HG02759 (cell line): ENCODE results near the gene AUTS2.

Experiments used
- ATAC-seq: cut with Tn5 transposase; IDR thresholded peaks from one replicate; pipeline ENCODE4 v1.9.1; 2021; ENCODE audit warnings: mild to moderate bottlenecking, moderate library complexity; ENCODE audit not compliant: unreplicated experiment

The AUTS2 gene

DNA sequence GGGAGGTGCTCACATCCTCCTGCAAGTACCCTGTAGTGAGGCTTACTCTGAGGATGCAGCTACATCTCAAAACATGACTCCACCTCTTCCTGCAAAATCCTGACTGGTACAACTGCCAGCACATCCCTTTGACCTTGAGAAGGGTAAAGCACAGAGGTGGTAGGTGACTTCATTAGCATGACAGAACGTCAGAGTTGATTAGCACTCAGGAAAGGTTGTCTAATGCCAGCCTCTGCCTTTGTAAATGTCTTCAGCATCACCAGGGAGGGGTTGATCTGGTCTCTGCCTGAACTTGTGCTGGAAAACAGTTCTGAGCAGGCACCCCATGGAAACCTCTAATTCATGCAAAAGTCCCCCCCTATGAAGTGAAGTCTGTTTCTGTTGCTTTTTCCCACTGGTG is 942.4 kb downstream of the AUTS2 start:
- ATAC-seq = no peak

DNA sequence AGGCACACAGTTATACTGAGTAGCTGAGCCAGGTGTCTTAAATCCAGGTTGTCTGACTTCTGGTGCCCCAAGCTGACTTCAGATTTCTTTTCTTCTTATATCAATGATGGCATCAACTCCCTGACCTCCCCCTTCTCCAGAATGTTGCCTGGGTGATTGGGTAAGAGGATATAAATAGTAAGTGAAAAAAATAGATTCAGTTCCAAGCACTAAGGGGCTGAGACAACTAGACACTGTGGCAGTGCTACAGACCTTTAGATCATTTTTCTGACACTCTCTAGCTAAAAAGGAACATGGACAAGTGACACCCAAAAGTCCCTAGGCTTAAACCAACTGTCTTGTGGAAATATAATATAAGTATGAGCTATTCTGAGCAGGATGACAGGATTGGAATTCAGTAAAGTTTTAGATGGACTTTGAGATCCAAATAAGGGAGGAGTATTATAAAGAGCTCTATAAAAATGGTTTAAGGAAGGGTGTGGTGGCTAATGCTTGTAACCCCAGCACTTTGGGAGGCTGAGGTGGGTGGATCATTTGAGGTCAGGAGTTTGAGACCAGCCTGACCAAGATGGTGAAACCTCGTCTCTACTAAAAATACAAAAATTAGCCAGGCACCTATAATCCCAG is 944.6 kb downstream of the AUTS2 start:
- ATAC-seq = no peak

DNA sequence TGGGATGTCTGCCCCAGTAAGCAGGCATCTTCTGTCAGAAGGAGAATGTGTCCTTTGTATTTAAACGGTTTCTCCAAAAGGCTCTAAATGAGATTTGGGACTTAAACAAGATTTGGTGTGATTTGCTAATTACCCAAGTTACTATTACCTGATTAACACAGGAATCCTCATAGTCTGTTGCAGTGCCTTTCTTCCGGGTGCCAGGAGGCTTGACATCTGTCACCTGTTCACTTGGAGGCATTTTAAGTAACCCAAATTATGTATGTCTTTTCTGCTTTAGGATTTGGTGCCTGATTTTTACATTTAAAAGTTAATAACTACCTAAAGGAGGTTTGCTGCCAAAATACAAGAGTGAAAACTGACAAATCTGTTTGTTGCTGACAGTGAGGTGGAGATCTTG is 945.7 kb downstream of the AUTS2 start:
- no peak for ATAC-seq

DNA sequence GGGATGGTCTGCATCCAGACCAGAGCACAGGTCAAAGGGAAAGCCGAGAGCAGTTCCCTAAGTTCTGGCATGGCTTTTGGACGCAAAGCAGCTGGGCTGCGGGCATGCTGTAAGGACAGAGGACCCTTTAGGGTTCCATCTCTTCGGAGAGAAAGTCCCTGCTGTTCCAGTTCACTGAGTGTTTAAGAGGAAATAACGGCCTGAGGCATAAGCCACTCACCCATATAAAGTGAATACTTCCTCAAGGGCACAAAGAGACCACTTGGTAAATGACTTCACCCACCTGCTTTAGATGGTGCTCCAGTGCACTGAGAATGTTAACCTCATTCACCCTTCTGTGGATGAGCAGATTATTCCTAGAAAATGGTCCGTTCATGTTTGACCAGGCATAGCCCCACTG is 946.9 kb downstream of the AUTS2 start:
- ATAC-seq = no peak

DNA sequence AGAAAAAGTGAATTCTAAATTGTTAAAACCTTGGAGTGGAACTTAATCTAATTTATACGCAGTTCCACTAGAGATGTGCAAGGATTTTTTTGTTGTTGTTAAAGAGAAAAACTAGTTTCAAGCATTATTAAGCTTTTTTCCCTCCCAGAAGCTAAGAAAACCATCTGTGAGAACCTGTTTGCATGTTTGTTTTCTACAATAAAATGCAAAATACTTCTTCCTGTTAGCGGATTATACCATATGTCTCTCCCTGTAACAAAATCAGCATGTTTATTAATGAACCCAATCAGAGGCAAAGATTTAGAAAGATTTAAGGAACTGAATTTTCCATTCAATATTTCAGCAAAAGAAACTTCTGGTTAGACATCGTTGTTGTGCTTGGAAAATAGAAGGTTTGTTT is 953.9 kb downstream of the AUTS2 start:
- no peak for ATAC-seq

DNA sequence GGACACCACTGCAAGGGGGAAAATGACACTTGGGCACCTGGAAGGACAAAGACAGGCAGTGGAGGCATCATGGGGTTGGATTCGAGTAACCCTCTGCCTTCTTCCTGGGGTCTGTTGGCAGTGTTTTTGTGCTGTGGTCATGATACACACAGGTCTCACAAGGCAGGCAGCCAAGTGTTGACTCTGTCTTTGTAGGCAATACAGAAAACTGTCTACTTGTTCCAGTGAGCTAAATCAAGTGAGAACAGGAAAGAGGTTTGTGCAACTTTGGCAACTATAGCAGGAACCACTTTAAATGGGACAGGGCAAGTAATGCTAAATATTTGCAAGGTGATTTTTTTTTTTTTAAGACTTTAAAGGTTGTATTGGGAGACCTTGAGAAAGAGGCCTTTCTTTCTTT is 955.1 kb downstream of the AUTS2 start:
- no peak for ATAC-seq

DNA sequence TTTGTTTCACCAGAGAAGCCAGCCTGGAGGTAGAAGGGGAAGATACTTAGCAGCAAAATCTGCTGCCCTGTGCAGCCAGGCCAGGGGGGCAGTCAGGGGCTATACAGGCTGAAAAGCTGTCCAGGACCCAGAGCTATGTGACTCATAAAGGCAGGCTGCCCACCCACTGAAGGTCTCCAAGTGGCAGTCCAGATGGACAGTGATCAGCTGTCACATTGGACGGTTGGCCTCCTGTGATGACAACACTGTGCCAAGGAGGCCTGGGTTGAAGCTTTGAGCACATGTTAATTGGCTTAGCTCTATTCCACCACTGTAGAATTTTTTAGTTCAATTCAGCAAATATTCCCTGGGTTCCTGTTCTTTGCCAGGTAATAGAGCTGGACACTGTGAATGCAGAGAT is 956.4 kb downstream of the AUTS2 start:
- no peak for ATAC-seq

DNA sequence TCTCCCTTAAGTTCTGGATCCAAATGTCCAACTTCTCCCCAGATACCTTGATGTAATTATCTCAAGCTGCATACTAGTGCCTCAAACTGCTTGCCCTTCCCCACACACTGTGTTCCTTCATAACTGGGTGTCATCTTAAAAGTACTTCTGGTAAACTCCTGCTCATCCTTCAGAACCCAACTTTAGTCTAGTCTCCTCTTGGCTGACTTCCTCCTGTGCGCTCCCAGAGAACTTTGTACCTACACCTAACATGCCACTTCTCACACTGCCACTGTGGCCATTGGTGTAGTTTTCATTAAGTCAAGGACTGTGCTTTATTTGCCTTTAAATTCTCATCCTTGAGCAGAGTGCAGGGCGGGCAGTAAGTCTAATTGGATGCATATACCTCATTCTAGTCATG is 958.5 kb downstream of the AUTS2 start:
- ATAC-seq = no peak

DNA sequence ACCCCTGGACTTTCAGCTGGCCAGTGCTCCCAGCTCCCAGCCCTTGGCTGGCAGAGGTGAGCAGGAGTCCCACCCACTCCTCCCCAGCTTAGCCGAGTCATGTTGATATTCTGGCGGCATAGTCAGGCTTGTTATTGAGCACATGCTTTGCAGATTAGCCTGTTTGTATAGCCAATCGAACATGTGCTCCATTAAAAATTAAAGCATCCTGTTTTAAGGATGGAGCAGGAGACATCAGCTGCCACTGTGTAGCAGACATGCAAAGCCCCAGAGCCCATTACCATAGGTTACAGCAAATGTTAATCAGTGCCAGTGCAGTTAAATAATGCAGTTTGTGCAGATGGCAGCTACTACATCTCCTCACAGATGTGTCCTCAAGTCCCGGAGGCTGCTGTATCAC is 959.1 kb downstream of the AUTS2 start:
- ATAC-seq = no peak

DNA sequence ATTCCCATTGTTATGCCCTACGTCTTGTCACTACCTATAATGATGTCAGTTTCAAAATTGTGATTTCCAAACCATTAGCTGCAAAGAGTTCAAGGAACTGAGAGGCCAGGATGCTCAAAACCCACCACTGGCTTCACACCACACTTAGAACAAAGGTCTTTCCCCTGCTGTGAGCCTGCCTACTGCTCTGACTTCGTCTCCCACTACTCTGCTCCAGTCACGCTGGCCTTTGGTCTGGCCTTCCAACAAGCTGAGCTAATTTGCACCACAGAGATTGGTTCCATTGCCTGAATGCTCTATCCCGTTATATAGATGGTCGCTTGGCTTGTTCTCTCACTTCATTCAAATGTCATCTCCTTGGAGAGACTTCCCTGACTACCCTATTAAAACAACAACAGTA is 961.5 kb downstream of the AUTS2 start:
- no peak for ATAC-seq

DNA sequence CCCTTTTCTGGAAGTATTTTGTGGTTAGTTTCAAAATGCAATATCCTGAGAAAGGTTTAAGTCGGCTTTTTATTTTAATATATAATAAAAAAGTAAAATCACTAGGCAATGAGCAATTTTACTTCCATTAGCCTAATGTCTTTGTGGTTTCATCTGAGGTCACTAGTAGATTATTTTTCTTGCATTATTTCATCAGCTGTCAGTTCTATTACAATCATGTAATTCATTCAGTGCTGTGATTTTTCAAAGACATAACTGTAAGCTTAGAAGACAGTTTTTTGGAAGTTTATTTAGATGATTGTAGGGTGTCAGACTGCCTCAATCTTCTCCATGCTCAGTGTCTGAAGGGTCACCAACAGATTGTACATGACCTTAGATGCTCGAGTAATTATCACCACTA is 965.7 kb downstream of the AUTS2 start:
- ATAC-seq = no peak

DNA sequence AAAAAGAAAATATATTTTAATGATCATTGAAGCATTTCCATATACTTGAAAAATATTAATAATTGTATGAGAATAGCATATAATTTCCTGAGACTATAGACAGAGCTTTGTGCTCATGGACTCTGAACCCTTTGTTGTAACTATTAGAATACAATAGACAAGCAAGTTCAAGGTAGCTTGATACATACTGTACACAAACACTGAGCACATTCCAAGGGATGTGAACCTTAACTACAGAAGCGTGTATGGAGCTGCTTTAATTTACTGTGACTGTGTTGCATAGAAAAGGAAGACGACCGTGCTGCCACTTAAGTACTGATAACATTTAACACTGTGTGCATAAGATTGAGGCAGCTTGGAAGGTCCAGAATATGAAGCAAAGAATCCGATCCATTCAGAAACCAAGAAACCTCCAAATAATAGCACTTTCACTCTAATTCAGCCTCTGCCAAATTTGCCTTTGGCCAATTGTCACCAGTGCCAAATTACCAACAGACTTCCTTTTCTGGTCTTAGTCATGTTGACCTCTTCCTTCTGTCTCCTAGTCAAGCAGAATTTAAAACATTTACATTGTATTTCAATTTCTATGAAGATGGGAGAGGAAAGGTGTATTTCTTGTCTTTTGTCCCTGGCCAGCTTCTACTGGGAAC is 967.6 kb downstream of the AUTS2 start:
- no peak for ATAC-seq

DNA sequence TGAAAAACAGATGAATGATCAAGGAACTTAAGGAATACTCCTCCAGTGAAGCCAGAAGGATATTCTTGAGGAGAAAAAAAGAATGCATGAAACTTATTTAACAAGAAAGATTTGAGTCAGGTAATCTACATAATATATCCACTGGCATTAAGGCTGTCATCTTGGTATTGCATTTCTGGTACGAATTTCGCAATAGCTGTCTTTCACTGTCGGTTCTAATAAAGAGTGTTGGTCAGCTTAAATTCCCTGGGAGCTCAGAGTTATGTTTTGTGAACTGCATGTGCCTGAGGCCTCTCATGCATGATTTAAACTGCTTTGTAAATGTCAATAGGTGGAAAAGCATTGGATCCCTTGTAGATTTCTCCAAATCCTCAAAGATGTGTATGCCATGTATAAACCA is 968.4 kb downstream of the AUTS2 start:
- ATAC-seq = no peak

DNA sequence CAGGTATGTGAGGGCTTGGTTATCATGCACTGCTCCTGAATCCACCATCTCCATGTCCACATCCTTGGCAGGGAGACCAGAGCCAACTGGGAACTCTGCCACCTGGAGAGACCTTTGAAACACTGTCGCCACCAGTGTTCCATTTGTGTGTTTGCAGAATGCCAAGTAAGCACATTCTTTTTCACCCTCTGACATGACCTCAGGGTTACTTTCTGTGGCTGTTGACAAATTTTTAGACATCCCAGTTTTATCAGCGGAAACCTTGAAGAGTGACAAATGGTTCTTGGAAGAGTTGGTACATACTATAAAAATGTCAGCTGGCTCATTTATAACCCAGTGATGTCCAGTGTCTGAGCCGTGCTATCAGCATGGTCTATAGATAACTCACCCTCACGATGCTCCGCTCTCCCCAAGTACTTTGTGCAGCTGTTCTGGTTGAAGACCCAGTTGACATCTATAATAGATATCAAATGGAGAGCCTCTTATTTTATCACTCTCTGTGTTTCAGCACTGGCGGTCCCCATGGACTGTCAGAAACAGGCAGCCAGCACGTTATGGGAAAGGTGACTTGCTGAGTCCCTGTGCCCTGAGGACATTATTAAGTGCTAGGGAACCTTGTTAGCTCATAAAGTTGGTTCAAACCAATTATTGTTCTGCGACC is 970.5 kb downstream of the AUTS2 start:
- ATAC-seq = no peak

DNA sequence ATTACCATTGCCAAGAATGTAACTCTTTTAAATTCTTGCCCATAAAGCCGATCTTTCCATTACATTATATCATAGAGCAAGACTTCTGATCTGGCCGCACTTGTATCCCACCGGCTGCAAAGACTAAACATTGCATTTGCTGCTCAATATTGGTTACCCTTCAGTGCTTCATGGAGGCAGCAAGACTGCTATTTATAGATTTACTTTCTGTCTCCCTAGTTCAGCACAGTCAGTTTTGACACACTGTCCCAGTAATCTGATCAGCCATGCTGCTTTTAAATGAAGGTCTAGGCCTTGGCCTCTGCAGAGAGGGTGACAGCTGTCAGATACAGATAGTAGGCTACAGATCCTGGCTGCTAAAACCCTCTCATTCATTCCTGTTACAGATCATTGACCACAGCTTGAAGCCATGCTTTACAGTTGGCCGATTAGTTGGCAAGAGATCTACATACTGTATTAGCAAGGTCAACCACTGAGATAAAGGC is 971.1 kb downstream of the AUTS2 start:
- ATAC-seq = no peak

DNA sequence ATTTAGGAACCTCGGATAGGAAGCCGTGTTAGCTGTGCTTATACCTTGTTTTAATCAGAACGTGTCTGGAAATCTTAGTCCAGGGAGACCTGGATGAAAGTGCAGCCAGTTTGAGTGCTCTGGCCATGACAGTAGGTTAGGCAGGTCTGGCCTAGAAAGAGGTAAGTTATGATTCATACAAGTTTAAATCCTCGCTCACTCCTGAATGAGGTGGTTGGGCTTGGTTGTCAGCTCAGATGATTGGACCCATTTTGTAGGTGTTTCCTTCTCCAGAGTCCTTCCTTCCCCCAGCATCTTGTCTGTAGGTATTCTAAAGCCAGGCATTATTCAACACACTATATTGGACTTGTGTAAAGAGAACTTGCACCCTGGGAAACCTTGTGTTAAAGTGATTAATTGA is 971.8 kb downstream of the AUTS2 start:
- ATAC-seq = no peak

DNA sequence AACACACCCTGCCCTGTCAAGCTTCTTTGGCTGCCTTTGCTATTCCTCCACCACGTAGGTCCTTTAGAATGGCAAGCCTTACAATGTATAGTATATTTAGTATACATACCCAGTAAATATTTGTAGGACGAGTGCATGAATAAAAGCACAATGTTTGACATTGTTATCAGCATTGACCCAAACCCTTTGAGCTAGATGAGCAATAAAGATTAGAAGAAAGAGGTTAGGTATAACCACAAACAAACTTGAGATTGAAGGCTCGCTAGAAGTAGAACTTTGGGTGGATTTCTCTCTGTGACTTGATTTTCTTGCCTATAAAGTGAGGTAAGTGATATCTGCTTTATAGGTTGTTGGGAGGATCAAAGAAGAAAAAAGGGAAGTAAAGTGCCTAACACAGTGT is 972.7 kb downstream of the AUTS2 start:
- ATAC-seq = no peak

DNA sequence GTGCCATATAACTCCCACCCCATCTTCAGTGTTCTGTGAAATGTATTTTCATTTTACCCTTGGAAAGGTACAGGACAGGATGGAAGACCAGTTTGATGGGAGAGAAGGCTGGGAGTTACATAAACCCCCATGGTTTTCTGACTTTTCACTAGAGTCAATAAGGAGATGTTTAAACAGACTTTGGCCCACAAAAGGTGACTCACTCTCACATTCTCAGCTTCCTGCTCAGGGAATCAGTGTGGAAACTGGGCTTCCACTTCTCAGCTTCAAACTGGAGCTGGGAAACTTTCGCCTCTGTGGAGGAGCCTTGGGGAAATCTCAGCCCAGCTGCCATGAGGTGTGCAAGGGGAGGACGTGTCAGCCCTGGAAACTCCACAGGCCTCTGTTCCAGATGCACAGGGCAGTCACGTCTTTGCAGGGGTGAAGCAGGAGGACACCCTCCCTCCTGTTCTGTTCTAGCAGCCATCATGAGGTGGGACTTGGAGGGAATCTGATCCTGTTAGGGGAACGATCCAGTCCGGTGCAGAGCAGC is 973.2 kb downstream of the AUTS2 start:
- ATAC-seq = no peak

DNA sequence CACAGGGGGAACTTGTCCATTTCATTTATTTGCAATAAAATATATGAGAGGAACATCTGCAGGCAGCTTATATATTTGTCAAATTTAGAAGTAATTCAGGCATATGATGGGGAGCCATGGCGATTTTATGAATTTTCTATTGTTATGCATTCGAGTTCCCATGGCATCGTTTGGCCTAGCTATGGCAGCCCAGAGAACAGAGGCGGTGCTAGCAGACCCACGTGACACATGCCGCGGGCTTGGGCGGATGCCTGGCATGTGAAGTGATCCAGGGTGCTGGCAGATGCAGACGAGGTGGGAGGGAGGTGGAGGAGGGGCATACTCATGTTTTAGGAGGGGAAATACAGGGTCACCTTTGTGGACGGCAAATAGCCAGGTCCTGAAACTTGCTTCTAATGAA is 973.7 kb downstream of the AUTS2 start:
- no peak for ATAC-seq

DNA sequence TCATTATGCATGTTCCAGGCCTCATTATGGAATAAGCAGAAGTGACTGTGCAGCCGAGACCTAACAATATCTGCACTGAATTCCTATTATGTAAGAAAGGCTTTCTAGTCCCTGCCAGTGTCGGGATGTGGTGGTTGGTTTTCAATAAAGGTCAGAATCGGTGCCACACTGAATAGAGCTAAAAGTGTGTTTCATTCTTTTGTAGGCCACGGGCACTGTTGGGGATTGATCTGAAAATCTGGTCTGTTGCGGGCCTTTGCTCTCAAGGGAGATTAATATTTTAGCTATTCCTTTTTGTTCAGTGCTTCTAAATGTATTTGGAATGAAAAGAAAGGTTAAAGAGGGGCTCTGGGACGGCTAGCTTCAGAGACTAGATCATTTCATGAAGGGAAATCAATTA is 974.3 kb downstream of the AUTS2 start:
- no peak for ATAC-seq

DNA sequence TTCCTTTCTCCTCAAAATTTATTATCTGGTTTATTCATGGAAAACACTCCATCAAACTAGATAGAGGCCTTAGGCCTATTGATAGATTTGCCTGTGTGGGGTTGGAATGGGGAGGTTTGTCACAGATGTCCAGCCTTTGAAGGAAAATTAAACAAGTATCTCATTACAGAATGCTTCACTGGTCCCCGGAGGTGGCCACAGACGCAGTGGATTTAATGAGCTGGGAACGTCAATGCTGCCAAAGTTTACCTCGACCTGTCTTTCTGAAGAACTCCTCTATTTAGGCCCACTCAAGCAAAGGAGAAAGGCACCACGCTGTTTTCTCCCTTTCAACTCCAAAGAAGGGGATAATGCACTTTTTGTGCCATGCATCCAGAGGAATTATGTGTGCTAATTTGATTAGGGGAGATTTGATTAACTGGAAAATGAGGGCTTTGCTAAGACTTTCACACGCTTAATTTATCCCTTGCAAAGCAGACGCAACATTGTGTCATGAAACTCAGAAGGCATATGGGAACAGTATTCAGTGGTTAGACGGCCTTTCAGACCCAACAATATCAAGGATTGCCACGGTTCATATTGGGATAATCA is 974.9 kb downstream of the AUTS2 start:
- no peak for ATAC-seq

DNA sequence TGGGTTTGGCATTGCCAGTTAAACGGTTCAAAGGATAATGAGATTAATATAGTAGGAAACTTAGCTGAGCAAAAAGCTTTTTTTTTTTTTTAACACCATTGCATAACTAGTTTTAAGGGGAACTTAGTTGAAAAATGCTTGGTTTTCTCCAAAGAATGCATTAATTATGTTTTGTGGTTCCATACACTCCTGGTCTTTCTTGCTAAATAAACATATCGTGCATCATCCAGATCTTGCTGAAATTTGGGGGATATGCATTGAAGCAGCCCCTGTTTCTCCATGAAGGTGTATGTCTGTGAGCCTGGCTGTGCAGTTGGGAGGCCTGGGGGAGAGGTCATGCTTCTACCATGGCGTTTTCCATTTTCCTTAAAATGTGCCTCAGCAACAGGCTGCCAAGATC is 975.4 kb downstream of the AUTS2 start:
- no peak for ATAC-seq
